Glomerular visceral epithelial cell (primary cell): ENCODE measurements around the gene ASL.
"Not testable (repeated sequence)": the region's sequence is repeated elsewhere in the genome, so short reads cannot be mapped to it uniquely, and the experiment has no call there.

Experiments
- DNase-seq: peaks from one replicate; pipeline ENCODE4 v3.0.0-alpha.2; 2016; ENCODE audit errors: extremely low spot score

ASL gene

DNA sequence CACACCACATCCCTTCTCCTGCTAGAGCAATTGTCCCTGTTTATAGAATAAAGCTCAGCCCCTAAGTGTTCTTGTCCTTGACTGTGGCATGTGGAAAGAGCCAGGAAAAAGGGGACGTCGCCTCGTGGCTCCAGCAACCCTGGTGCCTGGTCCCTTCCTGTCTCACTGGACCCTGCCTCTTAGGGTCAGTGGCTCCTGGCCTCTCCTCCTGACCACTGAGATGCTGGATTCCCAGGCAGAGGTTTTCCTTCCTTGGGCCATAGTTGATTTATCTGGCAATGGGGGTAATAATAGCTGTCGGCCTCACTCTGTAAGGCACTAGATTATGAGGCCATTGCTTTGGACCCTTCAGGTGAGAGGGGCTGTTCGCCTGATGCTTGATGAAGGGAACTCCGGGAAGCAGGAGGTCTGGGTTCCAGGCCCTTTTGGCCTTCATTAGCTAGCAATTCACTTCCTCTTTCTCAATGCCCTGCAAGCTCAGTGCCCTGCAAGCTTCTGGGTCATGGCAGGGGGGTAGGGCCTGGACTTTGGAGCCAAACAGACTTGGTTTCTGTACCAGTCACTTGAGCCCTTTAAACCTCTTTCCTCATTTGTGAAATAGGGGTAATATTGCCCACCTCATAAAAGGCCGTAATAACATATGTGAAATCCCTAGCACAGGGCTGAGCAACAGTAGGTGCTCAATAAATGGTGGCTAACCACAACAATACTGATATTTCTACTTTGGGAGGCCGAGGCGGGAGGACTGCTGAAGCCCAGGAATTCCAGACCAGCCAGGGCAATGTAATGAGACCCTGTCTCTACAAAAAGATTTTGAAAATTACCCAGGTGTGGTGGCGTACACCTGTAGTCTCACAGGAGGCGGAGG is 1.1 kb downstream of the ASL start:
- no peak for DNase-seq

DNA sequence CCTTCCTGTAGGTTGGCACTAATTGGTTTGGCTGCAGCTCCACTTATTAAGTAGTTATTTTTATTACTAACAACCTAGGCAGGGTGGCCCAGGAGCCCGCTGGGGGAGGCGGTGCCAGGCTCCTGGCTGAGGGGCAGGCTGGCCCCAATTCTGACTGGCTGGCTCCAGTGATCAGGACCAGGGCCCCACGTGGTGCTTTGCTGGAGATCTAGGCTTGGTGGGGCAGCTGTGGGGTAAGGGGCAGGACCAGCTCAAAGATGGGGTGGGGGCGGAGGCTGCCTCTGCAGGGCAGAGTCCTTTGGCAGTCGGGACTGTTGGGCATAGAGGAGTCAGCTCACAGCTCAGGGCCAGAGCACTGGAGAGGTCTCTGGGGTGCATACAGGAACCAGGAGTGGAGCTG is 2.4 kb downstream of the ASL start:
- no peak for DNase-seq

GRCh38 chr7:66082083-66082482 is 6.5 kb downstream of the ASL start:
- no peak for DNase-seq

GRCh38 chr7:66082886-66083415 is 7.3 kb downstream of the ASL start:
- DNase-seq, result no peak

- no peak for DNase-seq
Observed at GRCh38 chr7:66083677-66084076, 8.1 kb downstream of the ASL start.

GRCh38 chr7:66088861-66089838 is 13.5 kb downstream of the ASL start:
- no peak for DNase-seq

GRCh38 chr7:66092654-66093053 is 17.0 kb downstream of the ASL start:
- no peak for DNase-seq

GRCh38 chr7:66095010-66095409 is 19.4 kb downstream of the ASL start:
- no peak for DNase-seq

DNA sequence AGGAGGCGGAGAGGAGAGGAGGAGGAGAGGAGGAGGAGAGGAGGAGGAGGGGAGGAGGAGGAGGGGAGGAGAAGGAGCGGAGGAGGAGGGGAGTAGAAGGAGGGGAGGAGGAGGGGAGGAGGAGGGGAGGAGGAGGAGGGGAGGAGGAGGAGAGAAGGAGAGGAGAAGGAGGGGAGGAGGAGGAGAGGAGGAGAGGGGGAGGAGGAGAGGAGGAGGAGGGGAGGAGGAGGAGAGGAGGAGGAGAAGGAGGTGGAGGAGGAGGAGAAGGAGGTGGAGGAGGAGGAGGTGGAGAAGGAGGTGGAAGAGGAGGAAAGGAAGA is 23.6 kb downstream of the ASL start:
- no peak for DNase-seq

- DNase-seq, result peak; percentile 91
Observed at GRCh38 chr7:66099551-66100407, 24.2 kb downstream of the ASL start.

GRCh38 chr7:66100408-66101050 is 24.9 kb downstream of the ASL start:
- DNase-seq, result no peak

DNA sequence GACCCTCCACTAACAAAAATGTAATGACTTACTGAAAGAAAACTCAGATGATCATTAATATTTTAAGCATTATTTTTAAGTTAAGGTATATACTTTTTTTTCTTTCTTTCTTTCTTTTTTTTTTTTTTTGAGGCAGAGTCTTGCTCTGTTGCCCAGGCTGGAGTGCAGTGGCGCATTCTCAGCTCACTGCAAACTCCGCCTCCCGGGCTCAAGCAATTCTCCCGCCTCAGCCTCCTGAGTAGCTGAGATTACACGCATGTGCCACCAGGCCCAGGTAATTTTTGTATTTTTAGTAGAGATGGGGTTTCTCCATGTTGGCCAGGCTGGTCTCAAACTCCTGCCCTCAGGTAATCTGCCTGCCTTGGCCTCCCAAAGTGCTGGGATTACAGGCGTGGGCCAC is 26.5 kb downstream of the ASL start:
- DNase-seq, result not testable (repeated sequence)

- not testable (repeated sequence) for DNase-seq
Observed at GRCh38 chr7:66103994-66104393, 28.4 kb downstream of the ASL start.

DNA sequence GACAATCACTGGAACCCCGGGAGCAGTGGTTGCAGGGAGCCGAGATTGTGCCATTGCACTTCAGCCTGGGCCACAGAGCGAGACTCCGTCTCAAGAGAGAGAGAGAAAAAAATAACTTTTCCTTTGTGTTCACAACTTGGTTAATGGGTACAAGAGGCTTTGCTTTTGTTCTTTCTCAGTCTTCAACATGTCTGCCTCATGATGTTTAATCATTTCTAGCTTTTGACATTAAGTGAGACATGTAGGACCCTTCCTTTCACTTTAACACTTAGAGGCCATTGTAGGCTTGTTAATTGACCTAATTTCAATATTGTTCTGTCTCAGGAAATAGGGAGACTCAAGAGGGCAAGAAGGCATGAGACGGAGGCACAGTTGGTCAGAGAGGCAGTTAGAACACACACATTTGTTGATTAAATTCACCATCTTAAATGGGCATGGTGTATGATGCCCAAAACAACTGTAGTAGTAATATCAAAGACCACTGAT is 29.7 kb downstream of the ASL start:
- no peak for DNase-seq

DNA sequence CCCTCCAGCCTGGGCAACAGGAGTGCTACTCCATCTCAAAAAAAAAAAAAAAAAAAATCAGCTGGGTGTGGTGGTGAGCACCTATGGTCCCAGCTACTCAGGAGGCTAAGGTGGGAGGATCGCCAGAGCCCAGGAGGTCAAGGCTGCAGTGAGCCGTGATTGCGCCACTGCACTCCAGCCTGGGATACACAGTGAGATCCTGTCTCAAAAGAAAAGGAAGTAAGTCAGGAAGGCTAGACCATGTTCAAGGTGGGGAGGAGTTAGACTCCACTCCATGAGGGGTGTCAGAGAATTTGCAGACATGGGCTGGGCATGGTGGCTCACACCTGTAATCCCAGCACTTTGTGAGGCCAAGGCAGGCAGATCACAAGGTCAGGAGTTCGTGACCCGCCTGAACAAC is 32.8 kb downstream of the ASL start:
- not testable (repeated sequence) for DNase-seq

- DNase-seq, result peak; percentile 88
Observed at GRCh38 chr7:66110856-66111255, 35.2 kb downstream of the ASL start.

- DNase-seq, result peak; percentile 76
Observed at GRCh38 chr7:66114743-66115649, 39.4 kb downstream of the ASL start, which contains the start of gene CRCP. CRCP (plus strand) TSS chr7:66114847; CDS start chr7:66114963, 116 bp downstream.

DNA sequence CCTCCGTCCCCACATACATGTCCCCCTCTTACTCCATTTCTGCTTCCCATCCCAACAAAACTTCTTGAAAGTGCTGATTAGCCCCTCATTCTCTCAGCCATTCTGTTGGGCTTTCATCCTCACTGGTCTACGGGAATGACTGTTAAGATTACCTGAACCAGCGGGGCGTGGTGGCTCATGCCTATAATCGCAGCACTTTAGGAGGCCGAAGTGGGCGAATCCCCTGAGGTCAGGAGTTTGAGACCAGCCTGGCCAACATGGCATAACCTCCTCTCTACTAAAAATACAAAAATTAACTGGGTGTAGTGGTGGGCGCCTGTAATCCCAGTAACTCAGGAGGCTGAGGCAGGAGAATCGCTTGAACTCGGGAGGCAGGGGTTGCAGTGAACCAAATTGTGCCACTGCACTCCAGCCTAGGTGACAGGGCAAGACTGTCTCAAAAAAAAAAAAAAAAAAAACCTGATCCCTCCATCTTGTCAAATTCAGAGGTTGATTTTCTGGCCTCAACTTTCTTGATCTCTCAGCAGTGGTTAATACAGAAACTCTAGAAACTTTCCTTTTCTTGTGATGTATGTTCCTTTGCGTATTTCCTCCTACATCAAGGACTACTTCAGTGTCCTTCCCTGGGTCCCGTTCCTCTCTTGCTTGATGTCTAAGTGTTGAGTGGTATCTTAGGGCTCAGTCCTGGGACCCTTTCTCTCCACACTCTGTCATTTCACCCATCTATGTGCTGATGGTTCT is 41.2 kb downstream of the ASL start:
- DNase-seq, result not testable (repeated sequence)

DNA sequence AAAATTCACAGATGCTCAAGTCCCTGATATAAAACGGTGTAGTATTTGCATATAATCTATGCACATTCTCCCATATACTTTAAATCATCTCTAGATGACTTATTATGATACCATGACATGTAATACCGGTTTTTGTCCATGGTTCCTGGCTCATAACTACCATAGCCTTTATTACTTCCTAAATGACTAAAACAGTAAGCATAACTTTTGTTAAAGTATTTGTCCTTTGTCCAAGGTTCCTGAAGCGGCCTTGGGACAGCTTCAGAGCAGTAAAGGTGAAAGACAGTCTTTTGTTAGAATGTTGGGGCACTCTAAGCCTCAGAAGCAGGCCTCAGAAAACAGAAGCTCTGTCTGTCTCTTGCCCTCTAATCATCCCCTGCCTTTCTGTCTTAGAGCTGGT is 43.0 kb downstream of the ASL start:
- DNase-seq, result no peak
